Measurements from ENCODE around the gene ACVR2B. TPM values are rescaled to one million over a fixed set of nuclear protein-coding genes. Genes with fewer than 3 reads are reported as not detected.

Gene ACVR2B
- total RNA-seq, 1 experiment from 2014 or later, result 18.3 TPM

GRCh38 chr3:38524141-38524739 lies 70.5 kb downstream of the ACVR2B start:
- TF ChIP-seq JUND (IDR thresholded peaks at IDR 0.05) (no peak), ZFX (IDR thresholded peaks at IDR 0.05) (no peak), CBX3 (IDR thresholded peaks at IDR 0.05; ENCODE audit: low read depth) (no peak), ZNF274 (IDR thresholded peaks at IDR 0.05; ENCODE audit: low read depth, low read length) (no peak), ELF1 (IDR thresholded peaks at IDR 0.05; ENCODE audit: borderline replicate concordance, low read depth) (no peak), EZH2phosphoT487 (IDR thresholded peaks at IDR 0.05; ENCODE audit: borderline replicate concordance) (no peak), REST (IDR thresholded peaks at IDR 0.05; ENCODE audit: low read depth) (no peak)
- H3K27me3 ChIP-seq (ENCODE audit: insufficient read depth, low read length), result no peaks in the 10 kb centered on the region
- no peak overlapping the region for H3K4me2 ChIP-seq (ENCODE audit: low read length)
- H3K9me3 ChIP-seq (ENCODE audit: control insufficient read depth in 1 of 2, insufficient read depth in 1 of 2, low read depth in 1 of 2, low read length in 2 of 2), result no peaks in the 10 kb centered on the region
- ChIA-PET CTCF (interaction anchor here (0.9 to 1.0 kb wide), 2 partner anchors 131 to 320 kb away, joined by 3 read pairs; no protein-coding TSS in a partner anchor), RAD21 (ENCODE audit: low non-redundant PET in 1 of 2, low total read pairs in 2 of 2, uncharacterized antibody in 2 of 2, unreplicated experiment in 2 of 2) (no interaction called here), POLR2A (no interaction called here)
- BruUV-seq (replicated peaks), result no TSS peak
- ATAC-seq, result no peak
- DNase-seq (ENCODE audit: low read depth, low spot score), result no peak
- no peak overlapping the region for H3K27ac ChIP-seq (ENCODE audit: low read depth, low read length)
- H3K4me1 ChIP-seq (ENCODE audit: control insufficient read depth in 1 of 2, insufficient read depth in 2 of 2, low read length in 2 of 2), result no peaks in the 10 kb centered on the region
- no peaks in the 10 kb centered on the region for H3K79me2 ChIP-seq (ENCODE audit: insufficient read depth, low read length)
- H3K9me2 ChIP-seq (ENCODE audit: insufficient read depth), result no peaks in the 10 kb centered on the region
- no peak overlapping the region for H2AFZ ChIP-seq (ENCODE audit: low read depth, low read length, poor library complexity, severe bottlenecking)
- H3K4me3 ChIP-seq (replicated peaks in 1 of 2; ENCODE audit: low read depth in 1 of 2, low read length in 2 of 2), result no peak overlapping the region
- H3K36me3 ChIP-seq (ENCODE audit: control insufficient read depth in 1 of 2, insufficient read depth in 2 of 2, low read length in 2 of 2), result peaks cover 6 to 13% of the 10 kb centered on the region in 2 experiments; a peak in 2 of 4 replicates
- peaks cover 3% of the 10 kb centered on the region; the same call in 1 of the 2 replicates for H4K20me1 ChIP-seq (ENCODE audit: insufficient read depth)
- intact Hi-C loops (cut with micrococcal nuclease), result loop anchor here (10.0 kb wide), 1 partner anchor 481 kb away; no protein-coding TSS in a partner anchor
- no peak overlapping the region for H3K9ac ChIP-seq (ENCODE audit: low read length)
